HEK293 (cell line): ENCODE data around the gene SUPT5H.

ENCODE experiments used
- MZF1 ChIP-seq: fragments of 450-650 bp; formaldehyde crosslinking; IDR thresholded peaks from 2 replicates; pipeline ENCODE4 v1.5.1; 2017; ENCODE audit warnings: missing biosample characterization, missing genetic modification characterization, borderline replicate concordance
- OSR2 ChIP-seq: fragments of 450-650 bp; formaldehyde crosslinking; IDR thresholded peaks from 2 replicates; pipeline ENCODE4 v1.5.1; 2016; ENCODE audit warnings: missing biosample characterization, missing genetic modification characterization
- OVOL3 ChIP-seq: fragments of 450-650 bp; formaldehyde crosslinking; IDR thresholded peaks from 2 replicates; pipeline ENCODE4 v1.5.1; 2016; ENCODE audit warnings: missing biosample characterization, missing genetic modification characterization
- REPIN1 ChIP-seq: fragments of 450-650 bp; formaldehyde crosslinking; IDR thresholded peaks from 2 replicates; pipeline ENCODE4 v1.5.1; 2017; ENCODE audit warnings: missing biosample characterization, missing genetic modification characterization, low read depth
- SCRT1 ChIP-seq: fragments of 450-650 bp; formaldehyde crosslinking; IDR thresholded peaks from 2 replicates; pipeline ENCODE4 v1.5.1; 2016; ENCODE audit warnings: missing biosample characterization, missing genetic modification characterization, borderline replicate concordance
- TCF7L2 ChIP-seq: IDR thresholded peaks from 2 replicates; pipeline ENCODE4 v1.6.1; 2011; ENCODE audit warnings: low read depth, mild to moderate bottlenecking, inconsistent platforms, low read length, moderate library complexity, borderline replicate concordance
- ZBTB17 ChIP-seq: fragments of 450-650 bp; formaldehyde crosslinking; IDR thresholded peaks from 2 replicates; pipeline ENCODE4 v1.5.1; 2016; ENCODE audit warnings: missing biosample characterization, missing genetic modification characterization
- ZFHX2 ChIP-seq: fragments of 450-650 bp; formaldehyde crosslinking; conservative IDR thresholded peaks from 2 replicates; pipeline ENCODE4 v1.5.1; 2016; ENCODE audit warnings: missing biosample characterization, missing genetic modification characterization
- ZNF114 ChIP-seq: fragments of 450-650 bp; formaldehyde crosslinking; IDR thresholded peaks from 2 replicates; pipeline ENCODE4 v1.5.0; 2017; ENCODE audit warnings: missing biosample characterization, missing genetic modification characterization
- ZNF248 ChIP-seq: fragments of 450-650 bp; formaldehyde crosslinking; IDR thresholded peaks from 2 replicates; pipeline ENCODE4 v1.5.1; 2017; ENCODE audit warnings: missing biosample characterization, missing genetic modification characterization
- ZNF302 ChIP-seq: fragments of 450-650 bp; formaldehyde crosslinking; IDR thresholded peaks from 2 replicates; pipeline ENCODE4 v1.5.1; 2016; ENCODE audit warnings: missing biosample characterization, missing genetic modification characterization, low read depth
- ZNF350 ChIP-seq: fragments of 450-650 bp; formaldehyde crosslinking; IDR thresholded peaks from 2 replicates; pipeline ENCODE4 v1.5.0; 2017; ENCODE audit warnings: missing biosample characterization, mild to moderate bottlenecking, missing genetic modification characterization
- ZNF394 ChIP-seq: fragments of 450-650 bp; formaldehyde crosslinking; IDR thresholded peaks from 2 replicates; pipeline ENCODE4 v1.5.1; 2016; ENCODE audit warnings: missing biosample characterization, missing genetic modification characterization, mild to moderate bottlenecking, moderate library complexity, borderline replicate concordance
- ZNF416 ChIP-seq: fragments of 450-650 bp; formaldehyde crosslinking; IDR thresholded peaks from 2 replicates; pipeline ENCODE4 v1.5.1; 2016; ENCODE audit warnings: missing biosample characterization, missing genetic modification characterization
- ZNF530 ChIP-seq: fragments of 450-650 bp; formaldehyde crosslinking; IDR thresholded peaks from 2 replicates; pipeline ENCODE4 v1.5.1; 2016; ENCODE audit warnings: low read depth, missing biosample characterization, missing genetic modification characterization
- ZNF664 ChIP-seq: fragments of 450-650 bp; formaldehyde crosslinking; IDR thresholded peaks from 2 replicates; pipeline ENCODE4 v1.5.1; 2016; ENCODE audit warnings: missing biosample characterization, missing genetic modification characterization
- ZNF777 ChIP-seq: fragments of 450-650 bp; formaldehyde crosslinking; IDR thresholded peaks from 2 replicates; pipeline ENCODE4 v1.5.1; 2017; ENCODE audit warnings: missing biosample characterization, missing genetic modification characterization, borderline replicate concordance
- ZNF791 ChIP-seq: fragments of 450-650 bp; formaldehyde crosslinking; IDR thresholded peaks from 2 replicates; pipeline ENCODE4 v1.5.1; 2016; ENCODE audit warnings: missing biosample characterization, missing genetic modification characterization
- ZNF843 ChIP-seq: fragments of 450-650 bp; formaldehyde crosslinking; IDR thresholded peaks from 2 replicates; pipeline ENCODE4 v1.5.1; 2016; ENCODE audit warnings: missing biosample characterization, missing genetic modification characterization
- TF ChIP-seq, protein P1 (sequence below): fragments of 450-650 bp; formaldehyde crosslinking; IDR thresholded peaks from 2 replicates; pipeline ENCODE4 v1.5.1; 2016; ENCODE audit warnings: missing biosample characterization, missing genetic modification characterization
- TF ChIP-seq, protein P2 (sequence below): fragments of 450-650 bp; formaldehyde crosslinking; IDR thresholded peaks from 2 replicates; pipeline ENCODE4 v1.5.1; 2016; ENCODE audit warnings: missing biosample characterization, missing genetic modification characterization
- TF ChIP-seq, protein P3 (sequence below): fragments of 450-650 bp; formaldehyde crosslinking; IDR thresholded peaks from 2 replicates; pipeline ENCODE4 v1.5.1; 2016; ENCODE audit warnings: missing biosample characterization, missing genetic modification characterization
- TF ChIP-seq, protein P4 (sequence below): fragments of 450-650 bp; formaldehyde crosslinking; IDR thresholded peaks from 2 replicates; pipeline ENCODE4 v1.5.1; 2016; ENCODE audit warnings: missing biosample characterization, missing genetic modification characterization
- TF ChIP-seq, protein P5 (sequence below): fragments of 450-650 bp; formaldehyde crosslinking; IDR thresholded peaks from 2 replicates; pipeline ENCODE4 v1.5.1; 2016; ENCODE audit warnings: missing biosample characterization, missing genetic modification characterization

The SUPT5H gene

DNA sequence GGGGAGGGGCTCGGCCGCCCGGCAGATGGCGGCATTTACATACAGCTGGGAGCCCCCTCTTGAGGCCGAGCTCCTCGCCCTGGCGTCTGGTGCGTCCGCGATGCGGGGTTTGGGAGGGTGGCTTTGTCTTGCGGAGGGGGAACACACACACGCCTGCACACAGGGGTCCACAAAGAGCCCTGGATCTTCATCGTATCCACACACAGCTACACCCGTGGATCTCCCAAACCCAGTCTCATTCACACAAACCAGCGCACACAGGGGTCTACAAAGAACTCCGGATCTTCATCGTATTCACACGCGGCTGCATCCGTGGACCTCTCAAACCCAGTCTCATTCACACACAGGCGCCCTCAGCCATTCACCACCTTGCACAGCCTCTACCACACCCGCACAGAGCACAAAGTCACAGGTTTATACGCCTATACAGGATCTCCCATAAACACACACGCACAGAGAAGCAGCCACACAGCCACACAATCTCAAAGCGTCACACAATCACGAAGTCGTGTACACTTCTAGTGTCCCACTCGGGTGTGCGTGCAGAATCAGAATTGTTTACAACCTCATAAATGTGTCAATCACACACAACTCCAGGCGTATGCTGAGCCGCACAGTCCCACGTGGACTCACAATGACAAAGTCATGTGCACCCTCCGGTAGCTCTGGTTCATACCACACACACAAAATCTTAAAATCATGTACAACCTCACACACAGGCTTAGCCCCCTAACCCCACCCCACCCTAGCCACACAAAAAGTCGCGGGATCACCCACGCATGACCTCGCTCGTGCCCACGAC lies 52.8 kb downstream of the SUPT5H start (continued):
- TF ChIP-seq ZFHX2 (tag by site-specific recombination): peak; percentile 64
- TF ChIP-seq ZNF843 (tag by site-specific recombination): no peak; the same call in none of the 2 replicates
- TF ChIP-seq REPIN1 (tag by site-specific recombination): peak; percentile 42
- TF ChIP-seq ZNF664 (tag by site-specific recombination): no peak
- TF ChIP-seq ZNF248 (tag by site-specific recombination): no peak
- TF ChIP-seq, protein P1, sequence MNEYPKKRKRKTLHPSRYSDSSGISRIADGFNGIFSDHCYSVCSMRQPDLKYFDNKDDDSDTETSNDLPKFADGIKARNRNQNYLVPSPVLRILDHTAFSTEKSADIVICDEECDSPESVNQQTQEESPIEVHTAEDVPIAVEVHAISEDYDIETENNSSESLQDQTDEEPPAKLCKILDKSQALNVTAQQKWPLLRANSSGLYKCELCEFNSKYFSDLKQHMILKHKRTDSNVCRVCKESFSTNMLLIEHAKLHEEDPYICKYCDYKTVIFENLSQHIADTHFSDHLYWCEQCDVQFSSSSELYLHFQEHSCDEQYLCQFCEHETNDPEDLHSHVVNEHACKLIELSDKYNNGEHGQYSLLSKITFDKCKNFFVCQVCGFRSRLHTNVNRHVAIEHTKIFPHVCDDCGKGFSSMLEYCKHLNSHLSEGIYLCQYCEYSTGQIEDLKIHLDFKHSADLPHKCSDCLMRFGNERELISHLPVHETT: peak; percentile 84
- TF ChIP-seq, protein P2, sequence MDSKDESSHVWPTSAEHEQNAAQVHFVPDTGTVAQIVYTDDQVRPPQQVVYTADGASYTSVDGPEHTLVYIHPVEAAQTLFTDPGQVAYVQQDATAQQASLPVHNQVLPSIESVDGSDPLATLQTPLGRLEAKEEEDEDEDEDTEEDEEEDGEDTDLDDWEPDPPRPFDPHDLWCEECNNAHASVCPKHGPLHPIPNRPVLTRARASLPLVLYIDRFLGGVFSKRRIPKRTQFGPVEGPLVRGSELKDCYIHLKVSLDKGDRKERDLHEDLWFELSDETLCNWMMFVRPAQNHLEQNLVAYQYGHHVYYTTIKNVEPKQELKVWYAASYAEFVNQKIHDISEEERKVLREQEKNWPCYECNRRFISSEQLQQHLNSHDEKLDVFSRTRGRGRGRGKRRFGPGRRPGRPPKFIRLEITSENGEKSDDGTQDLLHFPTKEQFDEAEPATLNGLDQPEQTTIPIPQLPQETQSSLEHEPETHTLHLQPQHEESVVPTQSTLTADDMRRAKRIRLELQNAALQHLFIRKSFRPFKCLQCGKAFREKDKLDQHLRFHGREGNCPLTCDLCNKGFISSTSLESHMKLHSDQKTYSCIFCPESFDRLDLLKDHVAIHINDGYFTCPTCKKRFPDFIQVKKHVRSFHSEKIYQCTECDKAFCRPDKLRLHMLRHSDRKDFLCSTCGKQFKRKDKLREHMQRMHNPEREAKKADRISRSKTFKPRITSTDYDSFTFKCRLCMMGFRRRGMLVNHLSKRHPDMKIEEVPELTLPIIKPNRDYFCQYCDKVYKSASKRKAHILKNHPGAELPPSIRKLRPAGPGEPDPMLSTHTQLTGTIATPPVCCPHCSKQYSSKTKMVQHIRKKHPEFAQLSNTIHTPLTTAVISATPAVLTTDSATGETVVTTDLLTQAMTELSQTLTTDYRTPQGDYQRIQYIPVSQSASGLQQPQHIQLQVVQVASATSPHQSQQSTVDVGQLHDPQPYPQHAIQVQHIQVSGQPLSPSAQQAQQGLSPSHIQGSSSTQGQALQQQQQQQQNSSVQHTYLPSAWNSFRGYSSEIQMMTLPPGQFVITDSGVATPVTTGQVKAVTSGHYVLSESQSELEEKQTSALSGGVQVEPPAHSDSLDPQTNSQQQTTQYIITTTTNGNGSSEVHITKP (tag by site-specific recombination): peak; percentile 95
- TF ChIP-seq SCRT1 (tag by site-specific recombination): no peak
- TF ChIP-seq, protein P3, sequence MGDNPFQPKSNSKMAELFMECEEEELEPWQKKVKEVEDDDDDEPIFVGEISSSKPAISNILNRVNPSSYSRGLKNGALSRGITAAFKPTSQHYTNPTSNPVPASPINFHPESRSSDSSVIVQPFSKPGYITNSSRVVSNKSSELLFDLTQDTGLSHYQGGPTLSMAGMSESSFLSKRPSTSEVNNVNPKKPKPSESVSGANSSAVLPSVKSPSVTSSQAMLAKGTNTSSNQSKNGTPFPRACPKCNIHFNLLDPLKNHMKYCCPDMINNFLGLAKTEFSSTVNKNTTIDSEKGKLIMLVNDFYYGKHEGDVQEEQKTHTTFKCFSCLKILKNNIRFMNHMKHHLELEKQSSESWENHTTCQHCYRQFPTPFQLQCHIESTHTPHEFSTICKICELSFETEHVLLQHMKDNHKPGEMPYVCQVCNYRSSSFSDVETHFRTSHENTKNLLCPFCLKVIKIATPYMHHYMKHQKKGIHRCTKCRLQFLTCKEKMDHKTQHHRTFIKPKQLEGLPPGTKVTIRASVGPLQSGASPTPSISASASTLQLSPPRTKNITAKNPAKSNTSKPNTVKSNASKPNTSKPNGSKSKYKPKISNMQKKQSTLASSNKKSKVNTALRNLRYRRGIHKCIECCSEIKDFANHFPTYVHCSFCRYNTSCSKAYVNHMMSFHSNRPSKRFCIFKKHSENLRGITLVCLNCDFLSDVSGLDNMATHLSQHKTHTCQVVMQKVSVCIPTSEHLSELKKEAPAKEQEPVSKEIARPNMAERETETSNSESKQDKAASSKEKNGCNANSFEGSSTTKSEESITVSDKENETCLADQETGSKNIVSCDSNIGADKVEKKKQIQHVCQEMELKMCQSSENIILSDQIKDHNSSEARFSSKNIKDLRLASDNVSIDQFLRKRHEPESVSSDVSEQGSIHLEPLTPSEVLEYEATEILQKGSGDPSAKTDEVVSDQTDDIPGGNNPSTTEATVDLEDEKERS (tag by site-specific recombination): peak; percentile 45; the same call in 1 of the 2 replicates
- TF ChIP-seq ZBTB17 (tag by site-specific recombination): peak; percentile 92
- peak; percentile 15; the same call in 1 of the 2 replicates for TF ChIP-seq ZNF791 (tag by site-specific recombination)
- peak; percentile 96 for TF ChIP-seq ZNF777
- peak; percentile 36; the same call in 1 of the 2 replicates for TF ChIP-seq ZNF394 (tag by site-specific recombination)
- TF ChIP-seq ZNF350: no peak
- TF ChIP-seq ZNF114 (tag by site-specific recombination): no peak
- peak; percentile 55; the same call in 1 of the 2 replicates for TF ChIP-seq OVOL3 (tag by site-specific recombination)
- TF ChIP-seq, protein P4, sequence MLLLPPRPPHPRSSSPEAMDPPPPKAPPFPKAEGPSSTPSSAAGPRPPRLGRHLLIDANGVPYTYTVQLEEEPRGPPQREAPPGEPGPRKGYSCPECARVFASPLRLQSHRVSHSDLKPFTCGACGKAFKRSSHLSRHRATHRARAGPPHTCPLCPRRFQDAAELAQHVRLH: no peak
- TF ChIP-seq, protein P5, sequence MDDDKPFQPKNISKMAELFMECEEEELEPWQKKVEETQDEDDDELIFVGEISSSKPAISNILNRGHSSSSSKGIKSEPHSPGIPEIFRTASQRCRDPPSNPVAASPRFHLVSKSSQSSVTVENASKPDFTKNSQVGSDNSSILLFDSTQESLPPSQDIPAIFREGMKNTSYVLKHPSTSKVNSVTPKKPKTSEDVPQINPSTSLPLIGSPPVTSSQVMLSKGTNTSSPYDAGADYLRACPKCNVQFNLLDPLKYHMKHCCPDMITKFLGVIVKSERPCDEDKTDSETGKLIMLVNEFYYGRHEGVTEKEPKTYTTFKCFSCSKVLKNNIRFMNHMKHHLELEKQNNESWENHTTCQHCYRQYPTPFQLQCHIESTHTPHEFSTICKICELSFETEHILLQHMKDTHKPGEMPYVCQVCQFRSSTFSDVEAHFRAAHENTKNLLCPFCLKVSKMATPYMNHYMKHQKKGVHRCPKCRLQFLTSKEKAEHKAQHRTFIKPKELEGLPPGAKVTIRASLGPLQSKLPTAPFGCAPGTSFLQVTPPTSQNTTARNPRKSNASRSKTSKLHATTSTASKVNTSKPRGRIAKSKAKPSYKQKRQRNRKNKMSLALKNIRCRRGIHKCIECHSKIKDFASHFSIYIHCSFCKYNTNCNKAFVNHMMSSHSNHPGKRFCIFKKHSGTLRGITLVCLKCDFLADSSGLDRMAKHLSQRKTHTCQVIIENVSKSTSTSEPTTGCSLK (tag by site-specific recombination): no peak
- no peak for TF ChIP-seq ZNF530 (tag by site-specific recombination)
- peak; percentile 87 for TF ChIP-seq OSR2 (tag by site-specific recombination)
- no peak for TF ChIP-seq ZNF416
- TF ChIP-seq TCF7L2: no peak
- TF ChIP-seq ZNF302 (tag by site-specific recombination): no peak
- TF ChIP-seq MZF1 (tag by site-specific recombination): peak; percentile 33; the same call in 1 of the 2 replicates
